HG03095 (cell line): Measurements from ENCODE around the gene CENPX.

Experiments used
- ATAC-seq: cut with Tn5 transposase; IDR thresholded peaks from one replicate; pipeline ENCODE4 v1.9.1; 2021; ENCODE audit warnings: moderate library complexity; ENCODE audit not compliant: unreplicated experiment

The CENPX gene

DNA sequence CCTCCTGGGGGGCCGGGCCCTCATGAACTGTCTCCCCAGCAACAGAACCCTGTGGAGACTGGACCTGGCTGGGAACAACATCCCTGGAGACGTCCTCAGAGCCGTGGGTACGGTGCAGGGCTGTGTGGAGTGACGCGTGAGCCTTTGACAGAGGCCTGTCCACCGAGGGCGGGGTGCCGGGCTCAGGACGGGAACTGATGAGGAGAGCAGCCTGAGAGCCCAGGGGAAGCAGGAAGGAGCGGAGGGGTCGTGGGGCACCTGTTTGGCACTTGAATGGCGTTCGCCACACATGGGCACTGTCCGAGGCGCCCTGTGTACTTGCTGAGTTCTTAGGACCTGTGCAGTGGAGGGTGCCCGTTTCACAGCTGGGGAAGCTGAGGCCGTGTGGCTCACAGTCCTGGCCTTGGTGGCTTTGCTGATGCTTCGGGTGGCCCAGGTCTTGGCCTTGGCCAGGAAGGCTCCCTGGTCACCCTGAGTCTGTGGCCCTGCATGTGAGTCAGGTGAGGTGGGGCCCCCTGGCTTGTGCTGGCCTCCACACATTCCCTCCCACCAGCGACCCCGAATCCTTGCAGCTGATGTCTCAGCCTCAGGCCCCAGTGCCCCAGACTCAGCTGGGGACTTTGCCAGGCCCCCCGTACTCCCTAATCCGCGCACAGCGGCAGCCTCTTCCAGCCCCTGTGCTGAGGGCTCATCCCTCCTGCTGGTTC lies 2.9 kb upstream of the CENPX start:
- no peak for ATAC-seq

DNA sequence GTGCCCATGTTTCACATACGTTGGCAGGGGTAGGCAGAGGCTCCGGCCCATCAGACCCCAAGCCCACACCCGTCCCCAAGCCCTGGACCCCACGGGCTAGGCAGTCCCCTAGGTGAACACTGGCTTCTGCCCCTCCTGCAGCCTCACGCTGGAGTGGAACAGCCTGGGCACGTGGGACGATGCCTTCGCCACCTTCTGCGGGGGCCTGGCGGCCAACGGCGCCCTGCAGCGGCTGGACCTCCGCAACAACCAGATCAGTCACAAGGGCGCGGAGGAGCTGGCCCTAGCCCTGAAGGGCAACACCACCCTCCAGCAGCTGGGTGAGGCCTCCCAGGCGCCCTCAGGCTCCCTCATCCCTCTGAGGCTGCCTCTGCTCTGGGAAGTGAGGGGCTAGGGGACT lies 2.2 kb upstream of the CENPX start:
- ATAC-seq: no peak

DNA sequence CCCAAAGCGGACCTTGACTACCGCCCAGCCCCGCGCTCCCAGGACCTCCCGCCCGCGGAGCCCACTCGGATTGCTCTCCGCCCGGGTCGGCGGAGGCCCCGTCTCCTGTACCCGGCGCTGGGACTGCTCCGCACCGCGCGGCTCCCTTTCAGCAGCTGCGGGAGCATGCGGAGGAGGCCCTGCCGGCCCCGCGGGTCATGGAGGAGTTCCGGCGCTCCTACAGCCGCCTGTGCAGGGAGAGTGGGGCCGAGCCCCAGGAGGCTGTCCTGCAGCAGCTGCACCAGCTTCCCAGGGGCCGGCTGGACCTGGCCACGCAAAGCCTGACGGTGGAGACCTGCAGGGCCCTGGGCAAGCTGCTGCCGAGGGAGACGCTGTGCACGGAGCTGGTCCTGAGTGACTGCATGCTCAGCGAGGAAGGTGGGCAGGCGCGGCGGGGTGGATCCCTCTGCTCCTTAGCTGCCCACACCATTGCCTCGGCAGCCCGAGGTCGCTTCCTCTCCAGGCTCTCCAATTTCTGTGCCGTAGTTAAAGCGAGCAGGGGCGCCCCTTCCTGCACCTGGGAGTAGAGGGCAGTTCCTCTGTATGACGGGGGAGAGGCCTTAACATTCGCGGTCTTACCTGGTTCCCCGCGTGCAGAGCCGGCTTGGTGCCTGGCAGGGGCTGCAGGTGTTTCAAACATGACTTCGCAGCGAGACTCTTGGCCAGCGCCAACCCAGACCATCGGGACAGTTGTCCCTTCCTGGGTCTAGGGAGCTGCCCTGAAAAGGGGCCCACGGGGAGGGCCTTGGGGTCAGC lies 966 bp upstream of the CENPX start:
- no peak for ATAC-seq

DNA sequence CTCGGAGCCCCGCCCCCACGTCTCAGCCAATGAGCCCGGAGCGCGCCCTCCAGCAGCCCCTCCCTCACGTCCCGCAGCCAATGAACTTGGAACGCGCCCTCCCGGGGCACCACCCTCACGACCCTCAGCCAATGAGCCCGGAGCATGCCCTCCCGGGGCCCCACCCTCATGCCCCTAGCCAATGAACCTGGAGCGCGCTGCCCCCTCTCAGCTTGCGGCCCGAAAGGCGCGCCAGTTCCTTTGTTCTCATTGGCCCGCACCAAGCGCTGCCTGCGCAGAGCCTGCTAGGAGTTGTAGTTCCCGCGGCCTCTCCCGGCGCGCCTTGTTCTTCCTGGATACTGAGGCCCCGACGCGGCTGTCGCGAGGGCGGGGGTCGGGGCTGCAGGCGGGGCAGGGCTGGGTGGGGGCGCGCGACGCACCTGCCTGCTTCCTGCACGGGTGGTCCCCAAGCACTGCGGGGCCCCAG lies 336 bp upstream of the CENPX start, which contains the start of gene LRRC45:
LRRC45 (plus strand) TSS at position 325 of the 466 bp plus-strand sequence. CDS start 339 bp downstream, outside the sequence.
- peak; percentile 78 for ATAC-seq

DNA sequence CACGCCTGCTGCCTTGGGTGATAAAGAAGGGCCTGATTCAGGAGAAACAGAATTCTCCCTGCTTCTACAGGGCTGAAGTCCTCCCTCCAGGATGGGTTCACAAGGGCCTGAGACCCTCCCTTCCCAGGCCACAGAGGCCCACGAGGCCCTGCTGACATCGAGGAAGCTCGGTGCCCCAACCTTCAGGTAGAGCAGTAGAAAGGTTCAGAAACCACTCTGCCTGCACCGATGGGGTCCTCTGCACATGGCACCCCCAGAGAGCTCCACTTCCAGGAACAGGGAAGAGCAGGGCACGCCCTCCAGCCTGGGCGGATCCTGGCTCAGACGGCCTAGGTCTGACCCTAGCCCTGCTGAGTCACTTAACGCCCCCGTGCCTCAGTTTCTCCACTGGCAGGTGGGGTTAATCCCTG lies 773 bp downstream of the CENPX start:
- ATAC-seq: no peak

DNA sequence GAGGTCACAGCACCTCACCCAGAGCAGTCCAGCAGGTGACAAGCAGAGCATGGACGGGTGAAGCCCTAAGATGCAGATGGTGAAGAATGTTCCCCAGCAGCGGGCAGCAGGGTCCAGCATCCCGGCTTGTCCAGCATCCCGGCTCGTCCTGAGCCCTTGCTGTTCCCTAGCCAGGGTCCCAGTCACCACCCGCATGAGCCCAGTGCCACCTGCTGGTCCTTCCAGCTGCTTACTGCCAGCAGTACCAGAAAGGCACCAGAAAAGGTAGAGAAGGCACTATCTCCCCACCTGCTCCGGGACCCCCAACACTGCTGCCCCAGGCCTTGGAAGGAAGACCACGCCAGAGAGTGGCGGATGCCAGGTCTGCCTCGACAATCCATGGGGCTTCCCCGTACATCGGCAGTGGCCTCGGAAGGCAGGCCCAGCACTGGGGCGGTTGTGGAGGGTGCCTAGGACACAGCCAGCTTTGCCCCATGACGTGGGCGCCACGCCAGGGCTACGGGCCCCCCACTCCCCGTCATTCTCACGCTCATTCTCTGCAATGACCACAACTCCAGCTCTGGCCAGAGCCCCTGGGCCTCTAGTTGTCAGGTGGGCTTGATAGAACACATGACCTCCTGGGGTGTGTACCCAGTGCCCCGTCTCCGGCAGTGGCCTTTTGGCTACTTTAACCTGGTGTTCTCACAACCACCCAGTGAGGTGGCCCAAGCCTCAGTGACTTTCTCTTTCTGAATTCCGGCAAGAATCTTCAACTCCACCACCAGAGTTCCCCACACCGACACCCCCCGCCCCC lies 1.4 kb downstream of the CENPX start:
- no peak for ATAC-seq

DNA sequence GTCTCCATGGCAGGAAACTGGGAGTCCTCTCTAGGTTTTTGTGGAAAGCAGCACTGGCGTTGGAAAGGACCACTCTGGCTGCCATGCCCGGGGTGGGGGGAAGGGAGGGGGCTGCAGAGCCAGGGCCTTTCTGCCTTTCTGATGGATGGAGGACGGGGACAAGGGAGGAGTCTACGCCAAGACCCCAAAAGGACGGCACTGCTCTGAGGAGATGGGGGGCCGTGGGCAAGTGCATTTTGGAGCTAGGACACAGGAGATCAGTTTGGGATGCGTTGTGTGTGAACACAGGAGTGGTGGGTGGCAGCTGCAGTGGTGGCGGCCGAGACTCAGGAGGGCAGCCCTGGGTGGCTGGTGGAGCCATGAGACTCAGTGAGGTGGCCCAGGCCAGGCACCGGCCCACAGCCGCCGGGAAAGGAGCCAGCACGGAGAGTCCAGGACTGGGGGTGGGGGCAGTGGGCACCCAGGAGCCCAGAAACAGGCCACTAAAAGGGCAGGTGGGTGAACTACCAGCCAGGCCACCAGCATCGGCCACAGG lies 2.0 kb downstream of the CENPX start:
- ATAC-seq: no peak

DNA sequence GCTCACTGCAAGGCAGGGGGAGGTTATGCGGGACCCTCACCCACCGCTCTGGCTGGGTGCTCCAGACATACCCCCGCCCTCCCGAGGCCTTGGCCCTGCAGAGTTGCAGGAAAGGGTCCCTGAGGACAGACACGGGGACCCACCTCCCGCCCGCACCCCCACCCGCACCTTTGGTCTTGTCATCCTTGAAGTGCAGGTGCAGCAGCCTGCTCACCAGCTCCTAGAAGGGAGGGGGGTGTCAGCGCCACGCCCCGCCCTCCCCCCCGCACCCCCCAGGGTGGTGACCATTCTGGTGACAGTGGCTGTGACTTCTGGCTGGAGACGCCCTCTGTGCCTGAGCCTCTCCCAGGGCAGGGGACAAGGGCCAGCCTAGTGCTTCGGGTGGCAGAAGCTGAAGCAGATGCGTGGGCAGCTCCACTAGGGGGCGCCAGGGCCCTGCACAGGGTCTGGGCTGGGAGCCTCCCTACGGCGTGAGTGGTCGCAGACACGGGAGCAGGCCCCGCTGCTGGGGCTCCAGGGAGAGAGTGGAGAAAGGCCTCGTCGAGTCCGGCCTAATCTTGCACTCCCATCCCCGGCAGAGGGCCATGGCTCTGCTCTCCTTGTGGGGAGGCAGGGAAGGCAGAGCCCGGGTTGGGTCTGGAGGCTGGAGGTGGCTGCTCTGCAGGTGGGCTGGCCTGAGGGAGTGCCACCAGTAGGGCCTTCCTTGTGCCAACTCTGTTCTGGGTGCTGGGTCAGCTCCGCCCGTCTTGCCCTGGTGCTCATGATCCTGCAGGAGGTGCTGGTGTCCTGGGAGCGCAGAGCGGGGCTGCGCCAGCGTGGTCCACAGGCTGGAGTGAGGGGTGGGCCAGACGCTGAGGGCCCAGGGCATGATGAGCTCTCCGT lies 2.7 kb downstream of the CENPX start:
- no peak for ATAC-seq

DNA sequence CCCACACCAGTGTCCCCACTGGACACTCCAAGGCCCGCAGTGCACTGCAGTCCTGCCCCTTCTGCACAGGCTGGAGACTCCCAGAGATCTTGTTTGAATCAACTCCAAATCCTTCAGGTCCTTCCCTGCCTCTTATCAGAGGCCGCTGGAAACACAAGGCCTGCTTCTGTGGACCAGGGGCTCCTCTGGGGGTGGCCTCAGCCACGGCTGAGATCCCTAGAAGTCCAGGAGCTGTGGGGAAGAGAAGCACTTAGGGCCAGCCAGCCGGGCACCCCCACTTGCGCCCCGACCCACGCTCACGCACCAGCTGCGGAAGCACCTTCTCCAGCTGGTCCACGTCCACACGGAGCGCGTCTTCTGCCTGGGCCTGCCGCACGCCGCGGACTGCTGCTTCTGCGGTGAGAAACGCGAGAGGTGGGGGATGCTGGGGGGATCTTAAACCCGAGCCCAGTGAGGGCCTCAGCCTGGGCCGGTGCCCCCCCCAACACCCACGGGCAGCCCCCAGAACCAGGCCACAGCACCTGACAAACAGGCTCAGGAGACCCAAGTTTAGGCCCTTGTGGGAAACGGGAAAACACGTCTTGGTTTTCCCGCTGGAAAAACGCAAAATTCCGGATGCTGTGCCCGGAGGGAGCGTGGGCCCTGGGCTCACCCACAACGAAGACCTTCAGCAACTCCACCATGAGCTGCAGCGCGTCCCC lies 3.5 kb downstream of the CENPX start:
- no peak for ATAC-seq

DNA sequence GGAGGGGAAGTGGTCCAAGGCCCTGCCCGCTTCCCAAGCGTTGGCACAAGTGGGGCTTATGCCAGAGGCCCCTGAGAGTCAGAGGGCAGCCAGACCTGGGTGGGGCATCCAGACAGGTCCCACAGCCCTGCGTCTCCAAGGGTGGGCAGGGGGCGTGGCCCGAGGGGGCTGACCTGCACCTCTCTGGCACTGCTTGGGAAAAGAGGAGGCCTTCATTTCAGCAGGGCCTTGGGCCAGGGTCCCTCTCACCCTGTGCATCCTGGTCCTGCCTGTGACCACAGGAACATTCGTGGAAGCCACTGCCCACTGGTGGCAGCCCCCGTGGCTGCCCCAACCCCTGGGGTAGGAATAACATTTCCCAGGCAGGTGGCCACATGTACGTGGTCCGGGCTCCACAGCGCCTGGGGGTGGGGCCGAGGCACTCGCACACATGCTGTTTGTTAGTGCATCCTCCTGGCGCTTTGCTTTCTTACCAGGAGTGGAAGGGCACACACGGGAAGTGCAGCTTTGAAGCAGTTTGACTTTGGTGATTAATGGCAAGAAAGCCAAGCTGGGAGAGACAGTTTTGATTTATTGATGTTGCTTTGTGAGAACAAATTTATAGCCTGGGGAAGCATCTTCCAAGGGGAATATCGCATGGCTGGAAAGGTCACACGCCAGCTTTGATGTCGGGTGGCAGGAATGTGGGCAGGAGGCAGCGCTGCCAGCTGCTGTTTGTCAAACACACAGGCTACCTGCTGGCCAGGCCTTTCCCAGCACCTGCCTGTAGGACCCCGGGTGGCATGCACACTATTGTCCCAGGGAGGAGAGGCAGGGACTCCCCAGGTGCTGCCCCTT lies 4.3 kb downstream of the CENPX start:
- no peak for ATAC-seq

DNA sequence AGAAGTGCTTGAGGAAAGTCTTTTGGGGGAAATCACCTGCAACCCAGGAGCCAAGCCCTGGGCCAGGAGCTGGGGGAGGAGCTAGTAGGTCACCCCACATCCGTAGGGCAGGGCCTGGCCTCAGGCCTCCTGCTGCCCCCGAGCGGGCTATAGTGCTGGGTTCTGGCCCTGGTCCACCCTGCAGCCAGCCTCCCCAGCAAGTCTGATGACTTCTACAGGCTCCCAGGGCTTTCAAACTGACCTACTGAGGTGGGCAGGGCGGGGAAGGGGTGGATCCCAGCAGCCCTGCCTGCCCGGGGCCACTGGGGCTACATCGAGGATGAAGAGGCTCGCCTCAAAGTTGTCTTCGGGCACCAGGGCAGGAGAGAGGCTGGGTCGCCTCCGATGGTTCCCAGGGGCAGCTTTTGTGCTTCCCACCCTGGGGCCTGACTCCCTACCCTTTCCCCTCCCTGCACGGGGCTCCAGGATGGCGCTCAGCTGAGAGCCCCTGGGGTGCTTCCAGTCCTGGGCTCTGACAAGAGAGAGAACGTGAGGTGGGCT lies 5.0 kb downstream of the CENPX start:
- ATAC-seq: no peak

DNA sequence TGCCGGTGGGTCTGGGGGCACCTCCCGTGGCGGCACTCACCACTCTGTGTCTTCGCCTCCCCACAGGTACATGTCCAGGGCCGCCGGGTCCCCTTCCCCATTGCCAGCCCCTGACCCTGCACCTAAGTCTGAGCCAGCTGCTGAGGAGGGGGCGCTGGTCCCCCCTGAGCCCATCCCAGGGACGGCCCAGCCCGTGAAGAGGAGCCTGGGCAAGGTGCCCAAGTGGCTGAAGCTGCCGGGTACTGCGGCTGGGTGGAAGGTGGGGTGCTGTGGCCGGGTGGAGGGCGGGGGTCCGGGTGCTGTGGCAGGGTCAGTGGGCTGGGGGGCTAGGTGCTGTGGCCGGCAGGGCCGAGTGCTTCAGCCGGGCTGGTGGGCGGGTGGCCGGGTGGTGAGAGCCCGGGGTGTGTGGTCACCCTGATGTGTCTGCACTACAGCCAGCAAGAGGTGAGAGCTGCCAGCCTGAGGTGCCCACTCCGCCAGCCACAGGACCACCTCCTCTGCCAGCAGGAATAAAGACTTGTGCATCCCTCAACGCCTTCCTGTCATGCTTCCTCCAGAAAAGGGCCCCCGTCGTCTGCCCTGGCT lies 5.7 kb downstream of the CENPX start:
- no peak for ATAC-seq

DNA sequence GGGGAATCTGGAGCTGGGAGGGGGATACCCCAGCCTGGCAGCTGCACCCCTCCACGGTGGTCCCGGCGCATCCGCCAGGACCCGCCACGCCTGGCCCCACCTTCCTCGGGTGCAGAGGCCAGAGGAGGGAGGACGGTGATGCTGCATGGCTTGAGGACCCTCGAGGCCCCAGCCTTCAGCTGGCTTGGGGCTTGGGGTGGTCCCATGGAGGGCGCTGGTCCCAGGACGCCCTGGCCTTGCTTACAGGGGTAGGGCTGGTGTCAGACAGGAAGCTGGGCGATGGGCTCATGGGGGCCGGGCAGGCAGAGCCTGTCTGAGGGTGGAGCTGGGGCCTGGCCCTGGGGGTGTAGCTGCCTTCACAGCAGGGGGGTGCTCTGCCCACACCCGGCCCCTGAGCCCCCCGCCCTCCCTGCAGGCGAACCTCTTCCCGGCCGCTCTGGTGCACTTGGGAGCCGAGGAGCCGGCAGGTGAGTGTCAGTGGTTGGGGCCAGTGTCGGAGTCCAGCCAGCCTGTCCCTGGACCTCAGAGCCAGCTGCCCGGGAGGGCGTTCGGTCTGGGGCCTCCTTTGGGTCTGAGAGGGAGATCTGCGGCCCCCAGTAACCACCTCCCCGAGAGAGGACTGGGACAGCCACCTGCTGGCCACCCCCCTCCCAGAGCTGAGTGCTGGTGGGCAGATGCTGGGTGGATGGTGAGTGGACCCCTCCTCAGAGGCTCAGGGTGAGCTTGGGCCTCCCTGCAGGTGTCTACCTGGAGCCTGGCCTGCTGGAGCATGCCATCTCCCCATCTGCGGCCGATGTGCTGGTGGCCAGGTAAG lies 6.4 kb downstream of the CENPX start:
- ATAC-seq: no peak

DNA sequence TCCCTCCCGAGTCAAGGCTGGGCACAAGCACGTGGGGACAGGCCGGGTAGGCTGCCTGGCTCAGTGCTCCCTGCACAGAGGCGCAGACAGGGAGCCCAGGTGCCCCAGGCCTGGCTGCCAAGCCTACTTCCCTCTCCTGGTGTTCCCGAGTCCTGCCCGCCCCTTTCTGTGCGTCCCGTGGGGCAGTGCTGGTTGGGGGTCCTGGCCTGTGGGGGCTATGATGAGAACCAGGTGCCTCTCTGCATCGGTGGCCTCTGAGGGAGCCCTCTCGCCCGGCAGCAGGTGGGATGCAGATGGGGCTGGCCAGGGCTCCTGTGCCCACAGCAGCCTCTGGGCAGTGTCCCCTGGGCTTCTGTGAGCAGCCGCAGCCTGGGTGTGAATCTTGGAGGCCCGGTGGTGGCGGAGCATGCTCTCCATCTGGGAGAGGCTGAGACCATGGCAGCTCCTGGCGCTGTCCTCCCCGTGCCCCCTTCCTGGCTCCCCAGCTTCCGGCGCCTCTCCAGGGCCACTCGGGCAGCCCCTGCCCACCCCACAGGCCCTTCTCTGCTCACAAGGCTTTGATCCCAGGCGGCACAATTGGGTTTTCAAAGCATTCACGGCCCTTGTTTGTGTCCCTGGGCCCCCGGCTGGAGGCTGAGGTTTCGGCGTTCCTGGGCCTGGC lies 7.2 kb downstream of the CENPX start:
- no peak for ATAC-seq

DNA sequence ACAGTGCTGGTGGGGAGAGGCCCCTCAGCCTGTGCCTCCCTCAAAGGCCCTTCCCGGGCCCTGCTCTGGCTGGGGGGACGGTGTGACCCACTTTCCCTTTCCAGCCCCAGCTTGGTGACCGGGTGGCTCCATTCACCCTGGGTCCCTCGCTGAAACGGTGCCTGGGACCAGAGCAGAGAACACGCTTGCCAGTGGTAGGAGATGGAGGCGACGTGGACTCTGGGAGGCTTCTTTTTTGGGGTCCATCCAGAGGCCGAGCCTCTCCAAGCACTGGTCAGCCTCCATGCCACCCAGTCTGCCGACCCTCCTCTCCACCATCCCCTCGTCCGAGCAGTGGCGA lies 7.7 kb downstream of the CENPX start:
- no peak for ATAC-seq

DNA sequence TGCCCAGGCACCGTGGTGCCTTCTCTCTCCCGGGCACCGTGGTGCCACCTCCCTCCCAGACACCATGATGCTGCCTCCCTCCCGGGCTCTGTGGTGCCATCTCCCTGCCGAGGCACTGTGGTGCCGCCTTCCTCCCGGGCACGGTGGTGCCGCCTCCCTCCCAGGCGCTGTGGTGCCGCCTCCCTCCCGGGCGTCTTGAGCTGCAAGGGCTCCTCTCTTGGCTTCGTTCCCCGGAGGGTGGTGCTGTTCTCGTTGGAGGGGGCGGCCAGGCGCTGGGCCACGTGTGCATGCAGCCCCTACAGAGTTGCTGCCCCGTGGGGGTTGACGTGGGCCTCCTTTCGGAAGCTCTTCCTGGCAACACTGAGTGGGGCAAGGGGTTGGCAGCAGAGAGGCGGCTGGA lies 8.2 kb downstream of the CENPX start:
- ATAC-seq: no peak

DNA sequence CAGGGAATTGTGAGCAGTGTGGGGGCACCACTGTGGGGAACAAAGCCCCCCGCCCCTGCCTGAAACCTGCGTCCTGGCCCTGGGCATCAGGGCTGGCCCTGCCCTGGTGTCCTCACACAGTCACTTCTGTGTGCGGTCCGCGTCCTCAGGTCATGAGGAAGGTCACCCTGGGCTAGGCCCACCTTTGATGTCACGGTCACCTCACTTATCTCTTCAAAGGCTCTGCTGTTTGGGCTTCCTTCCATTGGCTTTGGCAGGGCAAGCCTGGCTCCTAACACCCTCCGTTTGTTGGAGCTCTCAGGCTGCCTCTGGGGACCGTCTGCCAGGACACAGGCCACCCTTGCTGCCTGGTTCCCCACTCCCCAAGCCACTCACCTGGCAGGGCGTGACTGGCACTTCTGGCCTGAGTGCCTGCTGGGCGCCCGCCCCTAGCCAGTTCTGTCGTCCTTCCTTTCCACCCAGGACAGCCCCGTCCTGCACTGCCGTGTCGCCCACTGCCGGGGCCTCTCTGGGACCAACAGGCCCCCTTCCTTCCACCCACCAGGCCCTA lies 8.8 kb downstream of the CENPX start:
- no peak for ATAC-seq
